Endothelial cell of umbilical vein (primary cell): ENCODE data around the gene RNF5. TPM values are rescaled to one million over a fixed set of nuclear protein-coding genes. Genes with fewer than 3 reads are reported as not detected.

Source experiments
- BruUV-seq: library from RNA; stranded (reverse); fragments of 400-500 nt; replicated peaks from 2 replicates; lab custom pipeline; 2021; lab: Mats Ljungman, UMichigan
- CTCF ChIA-PET: fragments of 300-600, 350-600 bp; sonication (Branson Sonifier 250); formaldehyde crosslinking; loops from one replicate; lab custom pipeline; 2021; ENCODE audit warnings: antibody characterized with exemption, inconsistent platforms; lab: Charles Lee
- POLR2A ChIA-PET: fragments of 300-600, 350-600 bp; sonication (Branson Sonifier 250); formaldehyde crosslinking; loops from one replicate; lab custom pipeline; 2021; ENCODE audit warnings: antibody characterized with exemption, inconsistent platforms; lab: Charles Lee
- DNase-seq: peaks from one replicate; pipeline ENCODE4 v3.0.0-alpha.2; 2011; ENCODE audit warnings: low read depth, low spot score
- FAIRE-seq: peaks from 2 replicates; lab custom pipeline; 2011; peaks lifted over from hg19 to GRCh38; lab: Jason Lieb, UNC
- H2AFZ ChIP-seq: 2 replicates; pipeline ENCODE4 v1.6.0; 2012; ENCODE audit warnings: low read depth, low read length, control low read depth, inconsistent platforms
- H3K27ac ChIP-seq: 2 replicates; pipeline ENCODE4 v1.5.1; 2011; ENCODE audit warnings: low read depth, mild to moderate bottlenecking, control low read depth, low read length, moderate library complexity; ENCODE audit not compliant: insufficient read depth
- H3K27me3 ChIP-seq, 2 experiments: 2 replicates each; pipeline versions ENCODE4 v1.6.0 to v1.6.1; 2011; ENCODE audit warnings: low read length in 2 of 2, mixed read lengths in 1 of 2; ENCODE audit not compliant: control insufficient read depth in 2 of 2, insufficient read depth in 2 of 2
- H3K36me3 ChIP-seq, 2 experiments: 2 replicates in 1 of 2; 3 replicates in 1 of 2; pipeline ENCODE4 v1.5.1; 2011; ENCODE audit warnings: low read length in 2 of 2, mild to moderate bottlenecking in 1 of 2, moderate library complexity in 1 of 2; ENCODE audit not compliant: control insufficient read depth in 2 of 2, insufficient read depth in 2 of 2; ENCODE audit errors: extremely low read depth in 1 of 2
- H3K4me1 ChIP-seq: 3 replicates; pipeline ENCODE4 v1.5.1; 2011; ENCODE audit warnings: mild to moderate bottlenecking, low read length; ENCODE audit not compliant: control insufficient read depth, insufficient read depth; ENCODE audit errors: extremely low read depth
- H3K4me2 ChIP-seq: 2 replicates; pipeline ENCODE4 v1.6.1; 2011; ENCODE audit warnings: low read length, control low read depth, mixed read lengths; ENCODE audit not compliant: insufficient read depth
- H3K4me3 ChIP-seq, 3 experiments: fragments of 200-600 bp in 1 of 3; sonication (generic), shearing (Covaris generic) in 1 of 3; replicated peaks in 1 of 3; 2 replicates each; pipeline ENCODE4 v1.5.1; 2011 to 2016; ENCODE audit warnings: control low read depth in 3 of 3, low read length in 3 of 3, mild to moderate bottlenecking in 2 of 3, inconsistent platforms in 1 of 3, low read depth in 1 of 3, moderate library complexity in 1 of 3; ENCODE audit not compliant: insufficient read depth in 1 of 3
- H3K79me2 ChIP-seq: 2 replicates; pipeline ENCODE4 v1.6.0; 2012; ENCODE audit warnings: low read length, inconsistent platforms; ENCODE audit not compliant: control insufficient read depth, insufficient read depth
- H3K9ac ChIP-seq: replicated peaks from 2 replicates; pipeline ENCODE3; 2011; ENCODE audit warnings: low read length, control low read depth; ENCODE audit not compliant: insufficient read depth; ENCODE audit errors: extremely low read depth
- H3K9me1 ChIP-seq: replicated peaks from 3 replicates; pipeline ENCODE4 v1.6.0; 2011; ENCODE audit warnings: mild to moderate bottlenecking, low read length; ENCODE audit not compliant: control insufficient read depth, insufficient read depth; ENCODE audit errors: extremely low read depth
- H3K9me3 ChIP-seq: replicated peaks from 2 replicates; pipeline ENCODE4 v1.5.1; 2012; ENCODE audit warnings: low read length, inconsistent platforms; ENCODE audit not compliant: control insufficient read depth, insufficient read depth
- H4K20me1 ChIP-seq: replicated peaks from 2 replicates; pipeline ENCODE3; 2011; ENCODE audit warnings: mild to moderate bottlenecking, low read length; ENCODE audit not compliant: control insufficient read depth, insufficient read depth; ENCODE audit errors: extremely low read depth
- CTCF ChIP-seq, 2 donors: IDR thresholded peaks; 1 replicate in 1 of 2; 2 replicates in 1 of 2; pipeline ENCODE4 v1.5.1; 2011; ENCODE audit warnings: low read length in 2 of 2, mild to moderate bottlenecking in 2 of 2, moderate library complexity in 2 of 2, control low read depth in 1 of 2, inconsistent platforms in 1 of 2, low read depth in 1 of 2; ENCODE audit not compliant: insufficient read depth in 1 of 2; ENCODE audit errors: extremely low read depth in 1 of 2
- EZH2 ChIP-seq: IDR thresholded peaks from 2 replicates; pipeline ENCODE4 v1.6.1; 2012; ENCODE audit warnings: borderline replicate concordance, low read depth, mild to moderate bottlenecking, moderate library complexity, low read length, inconsistent platforms; ENCODE audit not compliant: severe bottlenecking
- FOS ChIP-seq: IDR thresholded peaks from 2 replicates; pipeline ENCODE4 v1.6.1; 2011; ENCODE audit warnings: mild to moderate bottlenecking, low read length, moderate library complexity, borderline replicate concordance; ENCODE audit not compliant: insufficient read depth
- GATA2 ChIP-seq: IDR thresholded peaks from 2 replicates; pipeline ENCODE4 v1.7.0; 2011; ENCODE audit warnings: low read depth, mild to moderate bottlenecking, moderate library complexity, mixed read lengths, low read length; ENCODE audit not compliant: insufficient read length, insufficient read depth
- JUN ChIP-seq: IDR thresholded peaks from 2 replicates; pipeline ENCODE4 v1.6.1; 2011; ENCODE audit warnings: borderline replicate concordance, low read depth; ENCODE audit not compliant: insufficient read length, insufficient read depth
- MAX ChIP-seq: IDR thresholded peaks from 2 replicates; pipeline ENCODE4 v1.6.1; 2011; ENCODE audit not compliant: insufficient read depth, insufficient read length
- MYC ChIP-seq: IDR thresholded peaks from one replicate; pipeline ENCODE4 v1.6.1; 2011; ENCODE audit warnings: mild to moderate bottlenecking, low read depth, low read length
- POLR2A ChIP-seq: IDR thresholded peaks from 2 replicates; pipeline ENCODE4 v1.6.1; 2012; ENCODE audit warnings: low read depth, mild to moderate bottlenecking, control low read depth, low read length
- POLR2AphosphoS5 ChIP-seq: IDR thresholded peaks from 2 replicates; pipeline ENCODE4 v1.6.1; 2012; ENCODE audit warnings: low read depth, mild to moderate bottlenecking, control low read depth, low read length, moderate library complexity; ENCODE audit not compliant: insufficient read depth
- dilution Hi-C: fragments of 300-500 bp; cut with MboI; formaldehyde crosslinking; loops from one replicate; pipeline ENCODE4 v1.15.0; 2019; ENCODE audit warnings: low sequenced_read_pairs; ENCODE audit not compliant: extremely low pct_ligation_motif_present
- intact Hi-C: fragments of 100-400 bp; cut with micrococcal nuclease; formaldehyde crosslinking; loops from one replicate; pipeline ENCODE4 v1.10.0; 2022
- polyA plus RNA-seq, 4 experiments: library from polyadenylated mRNA; depleted of rRNA in 3 of 4; stranded (reverse) in 3 of 4; unstranded in 1 of 4; fragments of >200 nt; gene quantifications; 2 replicates each; pipeline versions ENCODE4 v1.2.1 to v1.2.3, GENCODE V29; 2011 to 2012; ENCODE audit warnings: missing spikeins in 1 of 4
- total RNA-seq: library from RNA; stranded (reverse); gene quantifications from 2 replicates; pipeline ENCODE4 v1.2.3, GENCODE V29; 2021

Gene RNF5
- total and polyA plus RNA-seq, 2 donors (not counting 3 experiments of a cell fraction or from before 2014, with no cell fraction given): 49.2 to 100 TPM

- dilution Hi-C loops: no loop called here
- H3K79me2 ChIP-seq: peaks cover 9% of the 10 kb centered on the region
- CTCF ChIA-PET: interaction anchor here (1.0 to 1.7 kb wide), 2 partner anchors 12 to 64 kb away, joined by 3 to 5 read pairs; no protein-coding TSS in a partner anchor
Measured at GRCh38 chr6:32183030-32183429, 4.8 kb downstream of the RNF5 start.

More at GRCh38 chr6:32183030-32183429, 4.8 kb downstream of the RNF5 start:
- intact Hi-C loops: no loop called here
- Histone ChIP-seq H3K27ac (no peak overlapping the region), H3K4me3 (no peak overlapping the region), H3K27me3 (no peaks in the 10 kb centered on the region), H2AFZ (no peak overlapping the region), H4K20me1 (no peaks in the 10 kb centered on the region), H3K4me2 (no peak overlapping the region), H3K9me3 (no peaks in the 10 kb centered on the region), H3K9me1 (no peaks in the 10 kb centered on the region), H3K9ac (no peak overlapping the region), H3K36me3 (peaks cover 3 to 35% of the 10 kb centered on the region in 2 experiments), H3K4me1 (peaks cover 18% of the 10 kb centered on the region)
- no peak for DNase-seq
- FAIRE-seq: no peak
- POLR2A ChIA-PET: no interaction called here
- BruUV-seq: no TSS peak
- no peak for TF ChIP-seq FOS
- no peak for TF ChIP-seq JUN
- TF ChIP-seq GATA2: no peak
- no peak for TF ChIP-seq EZH2
- TF ChIP-seq MAX: no peak
- TF ChIP-seq CTCF (IDR thresholded peaks at IDR 0.05; ENCODE audit: extremely low read depth in 1 of 2, insufficient read depth in 1 of 2, low read depth in 1 of 2, low read length in 2 of 2): no peak
- TF ChIP-seq MYC: no peak
- TF ChIP-seq POLR2AphosphoS5: no peak
- no peak for TF ChIP-seq POLR2A
